Fibroblast of the conjunctiva (primary cell): ENCODE measurements around the gene PRRT1B.
"Not testable (repeated sequence)": the region's sequence is repeated elsewhere in the genome, so short reads cannot be mapped to it uniquely, and the experiment has no call there.

Source experiments
- DNase-seq: peaks from one replicate; pipeline ENCODE4 v3.0.0-alpha.2; 2010; ENCODE audit warnings: low read depth

The PRRT1B gene

DNA sequence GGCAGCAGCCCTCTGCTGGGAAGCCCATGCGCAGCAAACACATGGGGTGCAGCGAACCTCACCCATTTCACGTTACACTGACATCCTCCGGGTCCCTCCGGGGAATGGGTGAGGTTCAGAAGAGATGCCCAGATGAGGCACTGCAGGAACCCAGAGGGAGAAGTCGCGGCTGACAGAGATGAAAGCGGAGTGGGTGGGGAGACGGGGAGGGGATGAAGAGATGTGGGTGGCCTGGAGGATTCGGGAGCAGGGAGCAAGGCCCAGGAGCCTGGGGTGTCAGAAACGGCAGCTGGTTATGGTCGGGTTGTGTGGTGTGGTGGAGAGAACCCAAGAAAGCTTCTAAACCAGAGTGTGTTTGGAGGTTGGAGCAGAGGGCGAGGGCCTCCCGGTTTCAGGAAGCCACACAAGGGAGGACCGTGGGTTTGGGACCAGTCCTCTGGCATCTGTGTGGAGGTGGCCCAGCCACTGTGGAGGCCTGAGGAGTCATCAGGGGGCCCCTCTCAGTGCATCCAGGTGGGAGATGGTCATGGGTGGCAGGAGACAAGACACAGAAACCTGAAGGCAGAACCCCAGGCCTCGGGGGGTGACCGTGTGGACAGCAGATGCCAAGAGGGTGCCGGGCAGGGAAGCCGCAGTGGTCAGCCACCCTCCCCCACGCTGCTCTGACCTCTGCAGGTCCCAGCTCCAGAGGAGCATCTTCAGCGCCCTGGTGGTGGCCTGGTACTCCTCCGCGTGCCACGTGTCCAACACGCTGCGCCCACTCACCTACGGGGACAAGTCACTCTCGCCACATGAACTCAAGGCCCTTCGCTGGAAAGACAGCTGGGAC lies 22.9 kb upstream of the PRRT1B start:
- DNase-seq: no peak

DNA sequence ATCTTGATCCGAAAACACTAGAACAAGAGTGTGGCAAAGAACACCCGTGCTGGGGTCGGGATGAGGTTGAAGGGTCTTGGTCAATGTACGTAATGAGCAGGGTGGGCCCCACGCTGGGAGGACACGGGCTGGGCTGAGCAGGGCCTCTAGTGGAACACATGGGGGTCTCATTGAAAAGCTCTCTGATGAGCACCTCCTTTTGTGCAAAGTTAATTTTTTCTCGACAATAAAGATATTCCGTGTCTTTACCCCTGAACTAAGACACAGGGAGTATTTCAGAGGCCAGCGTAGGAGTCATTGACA lies 22.3 kb upstream of the PRRT1B start:
- no peak for DNase-seq

DNA sequence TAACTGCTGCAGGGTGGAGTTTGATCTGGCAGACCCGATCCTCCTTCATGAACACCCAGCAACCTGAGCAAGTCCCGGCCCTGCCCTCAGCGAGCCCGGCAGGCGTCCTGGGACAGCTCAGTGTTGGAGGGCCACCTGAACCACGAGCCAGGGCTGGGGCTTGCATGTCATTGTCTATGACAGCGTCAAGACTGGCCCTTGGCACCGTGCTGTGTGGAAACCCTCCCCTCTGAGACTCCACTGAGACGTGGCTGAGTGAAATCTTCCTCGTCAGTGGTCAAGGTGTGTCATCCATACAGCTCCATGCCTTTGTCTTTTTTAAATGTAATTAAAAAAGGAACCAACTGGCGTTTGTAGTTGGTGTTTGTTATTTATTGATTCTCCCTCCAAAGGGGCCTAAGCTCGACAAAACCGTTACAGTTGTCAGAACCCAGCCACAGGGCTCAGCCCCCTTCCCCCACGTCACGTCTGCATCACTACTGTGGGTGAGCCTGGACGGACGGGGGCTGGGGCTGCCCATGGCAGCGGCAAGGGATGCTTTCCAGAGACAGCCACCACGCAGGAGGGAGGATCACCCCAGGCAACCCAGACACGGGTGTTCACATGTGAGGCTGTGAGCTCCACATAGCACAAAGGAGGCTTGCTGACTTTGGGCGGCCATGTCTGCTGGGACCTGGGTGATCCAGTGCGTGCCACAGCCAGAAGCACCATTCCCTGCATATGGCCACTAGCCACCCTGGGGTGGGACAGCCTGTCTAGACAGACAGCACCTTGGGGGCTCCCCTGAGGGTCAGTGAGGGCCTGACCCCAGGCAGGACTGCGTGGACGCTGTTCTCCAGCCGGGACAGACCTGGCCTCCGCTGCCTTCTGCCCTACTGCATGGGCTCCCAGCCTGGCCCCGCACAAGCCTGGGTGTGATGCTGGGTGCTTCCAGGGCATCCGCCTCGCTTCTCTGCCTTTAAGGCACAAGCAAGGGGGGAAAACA lies 21.6 kb upstream of the PRRT1B start:
- no peak for DNase-seq

DNA sequence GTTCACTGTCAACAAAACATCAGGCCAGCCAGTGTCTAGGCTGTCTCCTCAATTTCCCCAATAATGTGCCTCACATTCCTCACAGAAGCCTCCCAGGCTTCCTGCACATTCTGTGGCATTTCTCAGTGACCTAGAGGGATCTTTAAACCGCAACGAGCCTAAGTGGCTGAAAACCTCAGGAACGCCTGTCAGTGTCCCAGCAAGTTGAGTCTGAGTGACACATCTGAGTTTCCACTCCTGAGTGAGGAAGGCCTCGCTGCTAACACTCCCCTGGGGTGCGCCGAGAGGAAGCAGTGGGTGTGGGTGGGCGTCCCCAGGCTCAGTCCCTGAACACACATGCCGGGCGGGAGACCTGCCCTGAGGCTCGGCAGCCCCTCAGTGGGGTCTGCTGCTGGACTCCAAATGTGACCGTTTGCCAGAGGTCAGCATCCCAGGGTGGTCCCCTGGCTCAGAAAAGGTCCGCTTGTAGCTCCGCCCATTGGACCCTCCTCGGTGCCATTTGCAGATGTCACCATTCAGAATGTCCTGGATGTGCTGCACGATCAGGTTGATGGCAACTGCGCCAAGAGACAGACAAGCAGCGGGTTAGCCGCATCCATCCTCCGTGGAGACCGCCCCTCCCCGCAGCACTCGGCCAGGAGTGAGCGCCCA lies 20.5 kb upstream of the PRRT1B start:
- no peak for DNase-seq

DNA sequence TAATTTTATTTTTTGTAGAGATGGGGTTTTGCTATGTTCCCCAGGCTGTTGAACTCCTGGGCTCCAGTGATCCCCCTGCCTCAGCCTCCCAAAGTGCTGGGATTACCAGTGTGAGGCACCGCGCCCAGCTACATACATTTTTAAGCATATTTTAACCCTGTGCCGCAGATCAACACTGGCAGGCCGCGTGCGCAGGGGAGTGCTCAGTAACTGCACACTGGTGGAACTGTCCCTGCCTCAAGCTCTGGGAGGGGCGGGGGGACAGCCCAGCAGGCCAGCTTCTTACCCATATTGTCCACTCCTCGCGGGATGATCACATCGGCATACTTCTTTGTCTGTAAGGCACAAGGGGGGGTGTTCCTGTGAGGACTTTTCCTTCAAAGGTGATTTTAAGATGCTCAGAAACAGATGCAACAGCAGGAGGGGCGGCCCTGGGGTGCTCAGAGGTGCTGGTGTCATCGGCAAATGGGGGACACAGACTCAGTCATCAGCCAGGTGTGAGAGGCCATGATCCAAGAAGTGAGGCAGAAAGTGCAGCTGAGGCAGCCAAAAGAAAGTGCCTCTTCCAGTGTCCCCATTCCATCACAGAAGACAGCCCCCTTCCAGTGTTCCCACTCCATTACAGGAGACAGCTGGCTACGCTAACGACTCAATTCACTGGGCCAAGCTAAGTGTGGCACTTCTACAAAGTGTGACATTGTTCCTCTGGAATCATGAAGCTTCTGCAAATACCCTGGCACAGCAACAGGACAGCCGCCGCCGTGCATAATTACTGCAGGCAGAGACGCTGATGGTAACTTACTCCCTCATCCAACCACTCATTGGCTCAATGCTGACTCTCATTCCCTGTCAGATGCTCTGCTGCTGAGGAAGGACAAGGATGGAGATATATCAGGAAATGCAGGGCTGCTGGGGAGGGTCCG lies 19.4 kb upstream of the PRRT1B start:
- no peak for DNase-seq

DNA sequence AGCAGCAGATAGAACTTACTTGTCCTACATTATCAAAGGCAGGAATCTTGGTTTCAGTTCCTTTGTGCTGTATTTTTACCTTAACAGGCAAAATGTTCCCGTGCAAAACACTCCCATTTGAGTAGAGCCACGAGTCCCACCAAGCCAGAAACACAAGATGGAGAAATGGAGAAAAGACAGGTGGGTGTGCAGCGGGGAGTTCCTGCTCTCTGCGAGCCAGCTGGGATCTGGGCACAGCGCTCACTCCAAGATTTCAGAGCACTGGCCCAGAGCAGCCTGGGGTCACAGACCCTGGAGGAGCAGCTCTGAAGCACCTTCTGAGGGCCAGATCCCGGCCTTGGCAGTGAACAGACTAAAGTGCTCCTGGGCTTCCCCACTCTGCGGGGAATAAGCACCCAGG lies 17.1 kb upstream of the PRRT1B start:
- no peak for DNase-seq

DNA sequence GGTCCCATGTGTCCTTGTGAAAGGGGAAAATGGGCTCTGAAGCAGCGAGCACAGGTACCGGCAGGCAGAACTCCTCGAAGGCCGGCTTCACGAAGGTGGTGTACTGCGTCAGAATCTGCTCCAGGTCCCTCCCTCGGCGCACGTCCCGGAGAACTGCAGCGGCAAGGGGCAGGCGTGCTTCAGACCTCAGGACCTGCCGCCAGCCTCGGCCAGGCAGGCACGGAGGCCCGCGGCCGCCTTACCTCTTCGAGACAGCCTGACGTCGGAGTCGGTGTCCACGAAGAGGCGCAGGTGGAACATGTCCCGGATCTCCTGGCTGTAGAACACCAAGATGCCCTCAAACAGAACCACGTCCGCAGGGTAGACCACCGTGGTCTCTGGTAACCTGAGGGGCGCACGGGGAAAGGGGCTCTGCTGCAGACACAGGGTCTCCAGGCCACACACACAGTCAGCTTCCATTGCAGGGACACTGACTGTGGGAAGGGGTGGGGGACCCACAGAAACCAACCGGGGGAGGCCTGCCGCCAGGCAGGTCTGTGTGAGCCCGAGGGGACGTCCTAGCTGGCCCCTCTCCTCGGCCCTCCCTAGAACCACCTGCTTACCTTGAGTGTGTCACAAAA lies 16.3 kb upstream of the PRRT1B start:
- no peak for DNase-seq

DNA sequence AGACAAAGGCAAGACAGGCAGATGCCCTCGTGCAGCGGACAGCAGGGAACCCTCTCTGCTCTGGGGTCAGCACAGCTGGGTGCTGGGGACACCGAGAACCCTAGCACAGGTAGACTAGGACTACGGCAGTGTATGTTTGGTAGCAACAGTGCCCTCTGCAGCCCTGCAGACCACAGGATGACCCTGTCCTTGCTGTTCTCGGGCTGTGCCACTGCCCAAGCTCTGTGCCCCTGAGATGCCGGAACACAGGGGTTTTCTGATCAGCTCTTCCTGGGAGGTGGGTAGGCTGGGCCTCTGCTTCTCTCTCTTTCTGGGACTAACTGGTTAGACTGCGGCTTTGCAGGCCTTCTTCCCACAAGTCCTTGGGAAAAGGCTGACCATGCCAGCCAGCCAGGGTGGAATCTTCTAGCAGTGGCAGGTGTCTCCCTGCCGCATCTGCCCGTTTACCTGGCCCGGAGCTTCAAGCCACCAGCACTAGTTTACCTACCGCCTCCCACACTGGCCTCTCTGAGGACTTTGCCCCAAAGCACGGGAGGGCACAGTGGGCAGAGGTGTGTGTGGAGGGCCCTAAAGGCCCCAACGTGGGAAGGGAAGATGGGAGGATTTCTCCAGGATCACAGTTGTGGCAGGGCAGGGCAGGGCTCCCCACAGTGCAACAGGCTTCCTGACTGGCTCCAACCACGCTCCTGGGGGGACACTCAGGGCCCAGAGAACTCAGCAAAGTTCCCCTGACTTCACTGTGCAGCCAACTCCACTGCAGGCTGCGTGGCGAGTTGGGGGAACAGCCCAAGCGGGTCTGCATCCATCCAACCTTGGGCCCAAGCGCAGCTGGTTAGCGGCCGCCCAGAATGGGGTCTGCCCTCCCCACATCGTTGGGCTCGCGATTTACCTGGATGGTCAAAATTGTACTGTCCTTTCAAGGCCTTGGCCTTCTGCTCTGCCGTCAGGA lies 15.5 kb upstream of the PRRT1B start:
- DNase-seq: no peak

DNA sequence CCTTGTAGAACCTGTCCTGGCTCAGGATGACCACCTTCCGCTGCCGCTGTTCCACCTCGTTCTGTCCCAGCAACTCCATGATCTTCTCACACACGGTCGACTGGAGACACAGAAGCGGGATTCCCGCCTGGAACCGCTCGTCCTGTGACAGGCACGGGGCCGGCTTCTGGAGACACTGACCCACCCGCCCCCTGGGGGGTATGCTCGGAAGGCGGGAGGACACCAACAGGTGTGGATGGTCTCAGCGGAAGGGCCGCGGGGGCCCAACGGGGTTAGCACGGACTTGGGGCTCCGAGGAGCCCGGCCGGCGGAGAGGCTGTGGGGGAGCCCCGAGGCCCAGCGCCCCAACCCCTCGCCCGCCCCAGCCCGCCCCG lies 14.8 kb upstream of the PRRT1B start:
- DNase-seq: no peak

DNA sequence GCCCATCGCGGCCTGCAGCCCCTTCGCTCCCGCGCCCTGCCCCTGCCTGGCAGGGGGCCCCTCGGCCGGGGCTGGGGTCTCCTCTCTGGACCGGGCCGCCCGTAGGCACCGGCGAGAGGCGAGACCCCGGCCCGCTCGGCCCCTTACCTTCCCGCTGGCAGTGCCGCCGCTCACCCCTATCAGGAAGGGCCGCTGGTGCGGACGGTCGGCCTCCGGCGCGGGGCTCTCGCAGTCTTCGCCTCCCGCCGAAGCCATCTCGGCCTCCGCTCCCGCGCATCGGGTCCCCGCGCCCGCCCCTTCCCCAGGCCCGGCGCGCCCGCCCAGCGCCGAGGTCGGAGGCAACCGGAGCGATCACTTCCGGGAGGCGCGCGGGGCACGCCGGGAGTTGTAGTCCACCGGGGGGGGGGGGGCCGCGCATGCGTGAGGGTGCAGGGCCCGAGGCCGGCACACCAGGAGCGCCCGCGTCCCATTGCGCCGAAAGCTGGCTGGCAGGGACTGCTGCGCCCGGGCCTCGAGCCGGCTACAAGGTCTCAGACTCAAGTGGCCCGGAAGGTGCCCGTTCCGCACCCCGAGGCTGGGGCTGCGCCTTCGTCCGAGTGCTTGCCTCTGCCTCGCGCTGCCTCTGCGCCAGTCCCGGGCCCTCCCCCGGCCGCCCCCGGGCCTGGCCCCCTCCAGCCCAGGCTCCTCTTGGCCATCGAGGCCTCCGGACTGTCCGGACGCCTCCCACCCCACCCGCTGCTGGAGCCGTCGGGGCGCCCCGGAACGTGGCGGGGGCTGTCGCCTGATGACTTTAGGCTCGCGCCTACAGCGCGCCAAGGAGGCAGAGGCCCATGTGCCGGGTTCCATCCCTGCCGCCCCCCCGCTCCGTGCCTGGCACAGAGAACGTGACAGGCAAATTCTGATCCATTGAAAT lies 14.1 kb upstream of the PRRT1B start, which contains the start of gene UCK1:
TSS of gene UCK1 (minus strand) at position 344 of the 913 bp plus-strand sequence. CDS start at position 255, 89 bp downstream.
- DNase-seq: peak; percentile 54

DNA sequence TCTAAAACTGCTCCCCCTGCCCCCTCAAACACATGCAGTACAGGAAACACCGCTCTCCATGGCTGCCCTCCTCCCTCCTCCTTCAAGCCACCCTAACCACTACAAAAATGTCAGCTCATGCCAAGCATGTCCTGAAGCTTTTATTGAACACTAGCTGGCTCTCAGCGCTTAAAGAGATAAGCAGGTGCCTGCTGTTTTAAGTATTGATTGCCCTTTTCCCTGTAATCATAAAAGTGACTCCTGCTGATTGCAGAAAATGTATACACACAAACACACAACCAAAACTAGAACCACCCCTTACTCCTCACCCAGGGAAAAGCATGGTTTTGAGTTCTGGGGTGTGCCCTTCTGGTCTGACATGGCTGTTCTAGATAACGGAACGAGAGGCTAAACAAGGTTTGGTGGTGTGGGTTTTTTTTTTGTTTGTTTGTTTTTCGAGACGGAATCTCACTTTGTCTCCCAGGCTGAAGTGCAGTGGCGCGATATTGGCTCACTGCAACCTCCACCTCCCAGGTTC lies 10.5 kb upstream of the PRRT1B start:
- no peak for DNase-seq

DNA sequence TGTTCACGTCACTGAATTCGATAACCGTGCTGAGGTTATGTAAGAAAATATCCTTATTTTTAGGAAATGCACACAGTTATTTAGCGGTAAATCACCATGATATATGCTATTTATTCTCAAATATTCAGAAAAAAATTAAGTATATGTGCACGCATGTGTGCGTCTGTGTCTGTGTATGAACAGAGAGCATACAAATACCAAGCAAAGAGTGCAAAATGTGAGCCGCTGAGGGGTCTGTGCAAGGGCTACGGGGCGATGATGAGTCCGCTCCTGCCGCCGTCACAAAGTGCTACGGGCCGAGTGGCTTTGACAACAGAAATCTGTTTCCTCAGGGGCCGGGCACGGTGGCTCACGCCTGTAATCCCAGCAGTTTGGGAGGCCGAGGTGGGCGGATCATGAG lies 7.4 kb upstream of the PRRT1B start:
- no peak for DNase-seq

DNA sequence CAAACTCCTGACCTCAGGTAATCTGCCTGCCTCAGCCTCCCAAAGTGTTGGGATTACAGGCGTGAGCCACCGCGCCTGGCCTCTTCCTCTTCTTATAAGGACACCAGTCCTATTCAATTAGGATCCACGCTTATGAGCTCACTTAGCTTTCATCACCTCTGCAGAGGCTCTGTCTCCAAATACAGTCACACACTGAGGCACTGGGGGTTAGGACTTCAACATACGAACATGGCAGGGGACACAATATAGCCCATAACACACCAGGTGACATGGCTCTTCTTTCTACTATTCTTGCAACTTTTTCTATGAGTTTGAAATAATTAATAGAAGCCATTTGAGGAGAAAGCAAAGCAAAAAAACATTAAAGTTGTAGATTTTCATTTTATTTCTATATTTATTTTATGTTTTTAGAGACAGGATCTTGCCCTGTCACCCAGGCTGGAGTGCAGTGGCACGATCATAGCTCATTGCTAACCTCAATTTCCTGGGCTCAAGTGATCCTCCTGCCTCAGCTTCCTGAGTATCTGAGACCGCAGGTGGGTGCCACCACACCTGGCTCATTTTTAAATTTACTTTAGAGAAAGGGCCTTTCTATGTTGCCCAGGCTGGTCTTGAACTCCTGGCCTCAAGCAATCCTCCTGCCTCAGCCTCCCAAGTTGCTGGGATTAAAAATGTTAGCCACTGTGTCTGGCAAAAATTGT lies 6.0 kb upstream of the PRRT1B start:
- no peak for DNase-seq

DNA sequence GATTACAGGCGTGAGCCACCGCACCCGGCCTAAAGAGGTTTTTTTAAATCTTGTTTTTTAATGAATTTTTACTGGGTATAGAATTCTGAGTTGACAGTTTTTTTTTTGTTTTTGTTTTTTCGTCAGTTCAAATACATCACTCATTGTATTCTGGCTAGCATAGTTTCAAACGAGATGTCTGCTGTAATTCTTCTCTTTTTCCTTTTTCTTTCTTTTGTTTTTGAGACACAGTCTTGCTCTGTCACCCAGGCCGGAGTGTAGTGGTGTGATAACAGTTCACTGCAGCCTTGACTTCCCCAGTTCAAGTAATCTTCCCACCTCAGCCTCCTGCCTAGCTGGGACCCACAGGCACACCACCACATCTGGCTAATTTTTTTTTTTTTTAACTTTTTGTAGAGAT lies 2.2 kb upstream of the PRRT1B start:
- DNase-seq: no peak

DNA sequence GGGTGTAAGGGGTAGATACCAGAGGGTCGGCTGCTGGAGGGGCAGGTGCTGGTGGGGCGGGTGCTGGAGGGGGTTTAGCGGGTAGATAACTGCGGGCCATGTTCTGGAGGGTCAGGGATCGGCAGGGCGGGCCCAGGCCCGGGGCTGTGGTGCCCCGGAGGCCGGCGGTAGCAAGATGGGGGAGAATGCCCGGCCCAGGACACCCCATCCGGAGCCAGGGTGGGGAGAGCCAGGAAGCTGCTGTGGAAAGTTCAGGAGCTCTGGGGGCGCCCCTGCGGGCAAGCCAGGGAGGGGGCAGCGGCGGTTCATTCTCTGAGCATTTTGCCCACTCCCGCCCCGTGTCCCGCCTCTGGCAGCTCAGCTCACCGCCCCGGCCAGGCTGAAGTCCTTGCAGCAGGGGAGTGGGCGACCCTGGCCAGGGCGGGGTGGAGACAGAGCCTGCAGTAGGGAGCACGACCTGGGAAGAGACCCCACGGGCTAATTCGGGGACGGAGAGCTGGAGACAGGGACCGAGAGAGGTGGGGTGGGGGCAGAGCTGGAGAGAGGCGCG lies 538 bp downstream of the PRRT1B start:
- no peak for DNase-seq

DNA sequence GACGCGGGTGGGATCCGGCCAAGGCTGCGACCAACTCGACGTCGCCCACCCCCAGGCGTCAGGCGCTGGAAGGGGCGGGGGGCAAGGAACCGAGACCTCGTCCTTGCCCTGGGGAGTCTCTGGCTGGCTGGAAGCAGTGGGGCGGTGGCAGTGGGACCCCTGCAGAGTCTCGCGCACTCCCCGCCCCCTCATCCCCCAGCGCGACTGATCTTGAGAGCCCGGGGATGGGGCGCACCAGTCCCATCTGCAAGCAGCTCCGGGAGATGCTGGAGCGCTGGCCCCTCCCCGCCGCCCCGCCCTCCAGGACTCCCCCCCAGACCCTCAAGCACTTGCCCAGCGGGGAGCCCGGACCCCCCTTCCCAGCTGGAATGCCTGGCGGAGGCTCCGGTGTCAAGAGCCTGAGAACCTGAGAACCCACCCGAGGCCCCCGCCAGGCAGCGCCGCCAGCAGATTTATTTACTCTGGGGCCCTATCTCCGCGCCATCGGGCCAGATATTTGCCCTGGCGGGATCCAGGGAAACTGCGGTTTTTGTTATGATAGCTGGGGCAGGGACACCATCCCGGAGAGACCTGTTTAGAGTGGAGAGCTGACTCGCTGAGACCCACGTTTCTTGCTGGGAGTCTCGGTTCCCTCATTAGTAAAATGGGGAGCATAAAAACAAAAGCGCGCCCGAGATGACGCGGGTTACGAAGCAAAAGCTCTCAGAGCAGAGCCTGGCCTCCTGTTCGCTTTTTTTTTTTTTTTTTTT lies 1.2 kb downstream of the PRRT1B start:
- DNase-seq: no peak

DNA sequence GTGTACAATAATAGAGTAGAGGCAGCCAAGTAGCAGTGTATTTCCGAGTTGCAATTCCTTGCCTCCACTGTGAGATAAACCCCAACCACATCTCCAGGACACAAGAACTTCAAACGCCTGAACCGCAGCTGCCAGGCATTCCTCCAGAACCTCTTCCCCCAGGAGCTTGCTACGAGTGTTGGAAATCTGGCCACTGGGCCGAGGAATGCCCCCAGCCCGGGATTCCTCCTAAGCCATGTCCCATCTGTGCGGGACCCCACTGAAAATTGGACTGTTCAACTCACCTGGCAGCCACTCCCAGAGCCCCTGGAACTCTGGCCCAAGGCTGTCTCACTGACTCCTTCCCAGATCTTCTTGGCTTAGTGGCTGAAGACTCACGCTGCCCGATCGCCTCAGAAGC lies 3.9 kb downstream of the PRRT1B start:
- DNase-seq: not testable (repeated sequence)
